D721Med (cell line): ENCODE data around the gene GMFB.

Experiments
- DNase-seq: peaks from one replicate; pipeline ENCODE4 v3.0.0; 2011; ENCODE audit warnings: low spot score; ENCODE audit not compliant: insufficient read length
- FAIRE-seq: peaks from 2 replicates; lab custom pipeline; 2011; peaks lifted over from hg19 to GRCh38; lab: Jason Lieb, UNC
- CTCF ChIP-seq: IDR thresholded peaks from 2 replicates; pipeline ENCODE4 v1.5.1; 2012; ENCODE audit warnings: mild to moderate bottlenecking, control low read depth; ENCODE audit not compliant: insufficient read depth; ENCODE audit errors: missing control alignments

Gene GMFB

GRCh38 chr14:54488646-54489317, at the start of gene GMFB:
Gene GMFB, minus strand, starts transcription at chr14:54488980. Its CDS starts 53 bp downstream, at chr14:54488927.
- FAIRE-seq, result no peak
- TF ChIP-seq CTCF, result peak; percentile 25
- DNase-seq, result peak; percentile 62

GRCh38 chr14:54538055-54538454, 49.3 kb upstream of the GMFB start:
- FAIRE-seq (peak; percentile 35), DNase-seq (no peak)
- TF ChIP-seq CTCF, result no peak

GRCh38 chr14:54537651-54538050, 48.9 kb upstream of the GMFB start:
- no peak for DNase-seq
- FAIRE-seq, result no peak
- no peak for TF ChIP-seq CTCF

GRCh38 chr14:54535646-54536045, 46.9 kb upstream of the GMFB start:
- DNase-seq, result no peak
- no peak for FAIRE-seq
- no peak for TF ChIP-seq CTCF

- no peak for TF ChIP-seq CTCF
- DNase-seq (no peak), FAIRE-seq (no peak)
Measured at GRCh38 chr14:54535126-54535525, 46.3 kb upstream of the GMFB start.

GRCh38 chr14:54533100-54533499, 44.3 kb upstream of the GMFB start:
- DNase-seq, result no peak
- no peak for TF ChIP-seq CTCF
- no peak for FAIRE-seq
